Right ventricle myocardium inferior (tissue), 1 donor: ENCODE measurements around the gene TET3. TPM values are rescaled to one million over a fixed set of nuclear protein-coding genes. Genes with fewer than 3 reads are reported as not detected.

ENCODE experiments used
- ATAC-seq: fragments of 200-7000 bp; cut with Tn5 transposase; one replicate; pipeline ENCODE4 v1.9.1; 2020; ENCODE audit warnings: mild to moderate bottlenecking, moderate library complexity
- DNase-seq: peaks from one replicate; pipeline ENCODE4 v3.0.0; 2021; ENCODE audit errors: missing footprints
- intact Hi-C: fragments of 100-400 bp; cut with DNase I; formaldehyde crosslinking; loops from one replicate; pipeline ENCODE4 v1.11.0; 2022
- total RNA-seq: library from RNA; stranded (reverse); fragmentation: NEBNext Ultra II Directional; extraction: Animal tissue kit (Norgen Biotek cat#: 25700); gene quantifications from one replicate; pipeline ENCODE4 v1.2.1, GENCODE V29; 2021
- donor health status: DM: no; HTN: yes; CAD: no; lungs with severe emphysema.

Gene TET3
- total RNA-seq, 1 donor from 2014 or later = 2.6 TPM

DNA sequence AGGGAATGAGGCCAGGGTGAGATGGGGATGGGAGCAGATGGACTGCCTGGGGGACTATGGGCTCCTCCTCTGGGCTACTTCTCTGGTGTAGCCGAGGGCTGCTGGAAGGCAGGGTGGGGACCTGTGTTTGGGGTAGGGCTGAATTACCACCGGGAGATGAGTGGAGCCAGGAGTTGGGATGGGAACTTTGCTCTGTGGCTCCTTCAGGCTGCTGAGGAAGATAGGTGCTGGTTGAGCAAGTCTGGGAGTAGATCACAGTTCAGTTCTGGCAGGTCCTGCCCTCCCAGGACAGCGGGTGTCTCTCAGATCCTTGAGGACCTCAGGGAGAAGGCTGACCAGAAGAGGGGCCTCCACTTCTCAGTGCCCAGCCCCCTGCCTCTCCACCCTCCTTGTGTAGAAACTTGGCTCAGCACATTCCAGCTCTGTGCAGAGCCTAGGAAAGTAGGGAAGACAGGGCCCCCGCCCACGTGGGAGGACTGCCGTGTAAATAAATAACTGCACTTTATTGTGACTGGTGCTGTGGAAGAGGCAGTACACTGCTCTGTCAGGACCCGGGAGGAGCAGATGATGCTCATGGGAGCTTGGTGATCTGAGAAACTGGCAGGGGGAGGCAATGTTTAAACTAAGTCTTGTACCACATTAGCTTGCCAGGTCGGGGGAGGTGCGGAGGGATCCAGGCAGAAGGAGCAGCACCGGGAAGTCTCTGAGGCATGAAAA lies 15.3 kb downstream of the TET3 start:
- intact Hi-C loops = loop anchor here (5.0 kb wide), 1 partner anchor 73 kb away; the partner anchor contains the start of gene DGUOK
- ATAC-seq (no peak), DNase-seq (no peak)

- intact Hi-C loops = loop anchor here (5.0 kb wide), 1 partner anchor 73 kb away; the partner anchor contains the start of gene DGUOK
- DNase-seq = no peak
- no peak for ATAC-seq
Observed at GRCh38 chr2:74000666-74001065, 16.0 kb downstream of the TET3 start.

- ATAC-seq (no peak), DNase-seq (no peak)
- intact Hi-C loops = loop anchor here (5.0 kb wide), 1 partner anchor 74 kb away; the partner anchor contains the start of gene DGUOK
Observed at GRCh38 chr2:74001121-74001520, 16.4 kb downstream of the TET3 start.

DNA sequence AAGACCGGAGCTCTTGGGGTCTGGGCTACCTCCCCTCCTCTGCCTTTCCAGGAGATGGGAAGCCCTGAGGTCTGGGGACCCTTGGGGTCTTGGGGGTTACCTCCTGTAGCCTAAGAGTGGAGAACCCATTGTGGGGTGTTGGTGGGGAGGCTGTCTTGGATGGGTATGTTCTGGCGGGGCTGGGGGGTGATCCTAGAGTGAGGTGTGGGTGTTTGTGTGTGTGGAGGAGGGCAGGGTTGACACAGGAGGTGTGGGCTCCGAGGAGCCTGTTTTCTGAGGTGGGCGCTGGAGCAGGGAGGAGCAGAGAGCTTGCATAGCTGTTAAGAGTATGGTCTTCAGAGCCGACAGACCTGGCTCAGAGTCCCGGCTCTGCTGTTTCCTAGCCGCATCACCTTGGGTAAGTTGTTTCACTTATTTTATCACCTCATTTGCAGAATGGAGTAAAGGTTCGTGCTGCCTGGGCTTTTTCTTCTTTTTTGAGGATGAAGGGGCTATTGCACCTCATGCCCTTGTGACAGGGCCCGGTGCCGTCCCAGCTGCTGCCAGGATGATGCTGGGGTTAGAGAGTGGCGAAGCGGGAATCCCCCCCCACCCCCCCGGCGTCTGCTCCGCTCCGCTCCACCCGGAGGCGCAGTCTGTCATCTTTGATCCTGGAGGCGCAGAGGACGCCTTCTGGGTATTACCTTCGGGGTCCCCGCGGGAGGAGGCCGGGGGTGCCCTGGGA lies 17.2 kb downstream of the TET3 start:
- intact Hi-C loops = loop anchor here (2.0 to 5.0 kb wide), 2 partner anchors 31 to 75 kb away; partner anchors contain the start of gene DGUOK
- ATAC-seq (no peak), DNase-seq (no peak)

- ATAC-seq = peak; percentile 99
- intact Hi-C loops = loop anchor here (2.0 to 5.0 kb wide), 2 partner anchors 32 to 75 kb away; partner anchors contain the start of gene DGUOK
- DNase-seq = peak; percentile 93
Observed at GRCh38 chr2:74002505-74003421, 18.1 kb downstream of the TET3 start.

DNA sequence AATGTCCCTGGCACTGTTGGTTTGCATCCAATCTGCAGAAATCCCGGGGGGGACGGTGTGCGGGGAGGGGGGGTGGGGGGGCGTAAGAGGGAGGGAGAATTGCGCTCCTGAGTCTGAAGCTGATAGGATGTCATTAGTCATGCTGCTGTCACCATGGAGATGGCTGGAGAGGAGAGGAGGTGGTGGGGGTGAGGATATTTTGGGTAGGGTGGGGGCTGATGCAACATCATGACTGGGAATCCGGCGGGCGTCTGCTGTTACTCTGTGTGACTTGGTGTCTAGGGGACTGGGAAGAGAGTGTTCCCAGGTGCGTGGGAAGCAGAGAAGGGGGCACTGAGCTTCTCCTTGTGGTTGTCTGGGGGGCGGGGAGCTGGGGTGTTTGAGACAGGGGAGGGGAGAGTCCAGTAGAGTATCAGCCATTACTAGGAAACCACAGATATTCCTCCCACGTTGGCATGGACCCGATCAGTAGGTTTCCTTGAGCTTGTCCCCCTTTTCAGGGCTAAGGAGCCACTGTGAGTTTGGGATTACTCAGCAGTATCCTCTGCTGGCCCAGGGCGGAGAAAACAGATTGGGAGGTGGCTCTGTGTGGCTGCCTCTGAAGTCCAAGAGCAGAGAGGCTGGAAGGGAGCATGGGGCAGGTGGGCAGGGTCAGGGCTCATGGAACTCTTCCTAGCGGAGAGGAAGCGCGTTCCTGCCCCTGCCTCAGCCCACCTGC lies 18.9 kb downstream of the TET3 start:
- ATAC-seq = no peak
- no peak for DNase-seq
- intact Hi-C loops = loop anchor here (2.0 to 5.0 kb wide), 2 partner anchors 33 to 76 kb away; partner anchors contain the start of gene DGUOK

DNA sequence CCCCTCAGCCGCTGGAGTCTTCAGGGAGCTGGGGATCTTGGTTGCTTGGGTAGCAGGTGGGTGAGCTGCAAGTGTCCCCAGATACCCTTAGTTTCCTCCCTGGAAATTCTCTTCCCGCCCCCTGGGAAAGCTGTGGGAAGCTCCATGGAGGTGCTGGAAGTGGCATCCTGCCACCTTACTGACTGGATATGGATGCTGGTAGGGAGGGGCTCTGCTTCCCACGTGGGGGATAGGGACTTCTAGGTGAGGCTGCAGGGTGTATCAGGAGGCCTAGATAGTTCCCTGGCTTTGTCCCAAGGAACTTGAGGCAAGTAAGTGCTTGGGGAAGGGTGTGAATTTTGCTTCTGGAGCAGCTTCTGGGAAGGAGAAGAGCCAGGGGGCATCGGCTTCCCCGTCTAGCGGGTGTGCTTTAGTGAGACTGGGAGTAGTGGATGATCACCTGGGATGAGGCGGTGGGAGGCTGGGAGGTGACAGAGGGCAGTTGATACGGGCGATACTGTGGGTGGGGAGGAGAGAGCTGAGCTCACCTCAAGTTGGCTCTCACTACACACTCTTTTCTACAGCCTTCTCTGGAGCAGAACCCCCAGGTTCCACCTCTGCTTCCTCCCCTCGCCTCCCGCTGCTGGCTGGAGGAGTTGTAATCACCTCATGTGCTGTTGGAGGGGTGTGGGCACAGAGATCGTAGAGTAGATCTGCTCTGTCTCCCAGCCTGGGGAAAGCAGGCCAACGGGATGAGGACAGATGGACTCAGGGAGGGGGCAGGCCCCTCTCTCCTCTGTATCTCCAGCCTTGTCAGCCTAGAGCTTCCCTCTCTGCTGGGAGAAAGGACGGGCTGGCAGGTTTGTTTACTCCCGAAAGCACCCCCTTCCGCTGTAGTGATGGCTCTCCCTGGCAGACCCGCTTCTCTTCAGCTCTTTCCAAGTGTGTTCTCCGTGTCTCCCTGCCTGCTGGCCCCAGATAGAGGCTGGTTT lies 19.8 kb downstream of the TET3 start:
- ATAC-seq = no peak

GRCh38 chr2:74005786-74006185 lies 21.1 kb downstream of the TET3 start:
- DNase-seq (no peak), ATAC-seq (no peak)
- intact Hi-C loops = no loop called here

More for the DNA sequence above, 19.8 kb downstream of the TET3 start:
- DNase-seq = no peak
- intact Hi-C loops = loop anchor here (5.0 kb wide), 1 partner anchor 77 kb away; the partner anchor contains the start of gene DGUOK

DNA sequence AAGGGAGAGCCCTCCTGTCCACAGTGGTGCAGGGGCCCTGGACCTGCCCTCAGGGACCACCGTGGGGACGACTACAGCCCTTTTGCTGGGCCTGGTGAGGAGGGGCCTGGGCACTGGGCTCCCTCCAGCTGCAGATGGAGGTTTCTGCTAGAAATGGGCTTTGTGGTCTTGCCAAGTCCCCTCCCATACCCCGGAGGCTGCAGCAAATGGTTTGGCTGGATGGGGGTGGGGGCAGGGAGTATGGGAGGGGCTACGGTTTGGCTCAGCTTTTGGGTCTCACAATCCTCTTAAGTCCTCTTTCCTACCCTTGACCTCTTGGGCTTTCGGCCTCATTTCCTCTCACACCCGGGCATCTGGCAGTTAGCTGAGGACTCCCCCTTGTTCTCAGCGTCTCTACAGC lies 21.7 kb downstream of the TET3 start:
- ATAC-seq (no peak), DNase-seq (no peak)
- intact Hi-C loops = no loop called here

DNA sequence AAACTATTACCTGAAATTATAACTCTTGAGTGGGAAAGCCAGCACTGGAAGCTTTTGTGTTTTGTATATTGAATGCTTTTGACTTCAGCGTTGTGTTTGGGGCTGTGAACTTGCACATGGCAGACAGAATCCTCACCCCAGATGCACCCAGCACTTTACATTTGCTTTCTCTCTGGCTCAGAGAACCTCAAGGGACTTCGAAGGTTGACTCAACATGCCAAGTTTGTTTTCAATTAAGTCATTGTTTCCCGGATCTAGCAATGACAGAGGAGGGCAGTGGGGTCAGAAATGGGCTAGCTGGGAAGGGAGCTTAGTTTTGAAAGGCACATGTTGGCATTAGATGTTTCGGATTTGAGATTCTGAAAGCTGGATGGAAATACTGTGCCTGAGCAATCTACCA lies 22.4 kb downstream of the TET3 start:
- DNase-seq (no peak), ATAC-seq (no peak)
- intact Hi-C loops = no loop called here

DNA sequence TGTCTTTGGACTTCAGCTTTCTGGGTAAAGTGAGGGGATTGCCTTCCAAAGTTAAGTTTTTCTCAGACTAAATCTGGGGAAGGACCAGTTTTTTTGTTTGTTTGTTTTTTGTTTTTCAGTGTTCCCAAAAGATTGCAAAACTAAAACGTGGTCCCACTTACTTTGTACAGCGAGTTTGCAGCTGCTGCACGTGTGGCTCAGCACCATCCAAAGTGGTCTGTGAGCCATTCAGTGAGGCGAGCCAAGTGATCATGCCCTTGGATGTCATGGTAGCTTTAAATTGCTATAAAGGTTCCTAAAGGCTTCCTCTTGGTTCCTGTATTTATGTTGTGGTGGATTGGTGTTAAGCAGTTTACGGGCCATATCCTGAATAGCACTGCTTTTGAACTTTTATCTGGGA lies 23.0 kb downstream of the TET3 start:
- DNase-seq (no peak), ATAC-seq (no peak)
- intact Hi-C loops = no loop called here

- DNase-seq (no peak), ATAC-seq (no peak)
- intact Hi-C loops = no loop called here
Observed at GRCh38 chr2:74008761-74009395, 24.2 kb downstream of the TET3 start.

DNA sequence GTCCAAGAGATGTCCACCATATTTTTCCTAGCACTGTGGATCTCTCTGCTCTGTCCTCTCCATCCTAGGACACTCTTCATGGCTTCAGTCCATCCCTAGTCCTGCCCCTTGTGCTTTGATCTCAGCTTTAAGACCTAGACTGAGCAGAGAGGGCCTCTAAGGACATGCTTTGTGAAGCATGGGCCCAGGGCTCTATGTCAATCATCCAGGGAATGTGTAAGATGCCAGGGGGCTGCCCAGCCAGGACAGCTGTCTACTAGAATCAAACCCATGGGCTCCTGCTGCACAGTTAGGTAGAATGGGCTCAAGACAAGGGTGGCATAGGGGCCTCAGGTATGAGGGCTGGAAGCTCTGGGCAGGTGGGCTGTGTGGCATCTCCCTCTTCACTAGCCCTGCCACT lies 24.9 kb downstream of the TET3 start:
- no peak for ATAC-seq

DNA sequence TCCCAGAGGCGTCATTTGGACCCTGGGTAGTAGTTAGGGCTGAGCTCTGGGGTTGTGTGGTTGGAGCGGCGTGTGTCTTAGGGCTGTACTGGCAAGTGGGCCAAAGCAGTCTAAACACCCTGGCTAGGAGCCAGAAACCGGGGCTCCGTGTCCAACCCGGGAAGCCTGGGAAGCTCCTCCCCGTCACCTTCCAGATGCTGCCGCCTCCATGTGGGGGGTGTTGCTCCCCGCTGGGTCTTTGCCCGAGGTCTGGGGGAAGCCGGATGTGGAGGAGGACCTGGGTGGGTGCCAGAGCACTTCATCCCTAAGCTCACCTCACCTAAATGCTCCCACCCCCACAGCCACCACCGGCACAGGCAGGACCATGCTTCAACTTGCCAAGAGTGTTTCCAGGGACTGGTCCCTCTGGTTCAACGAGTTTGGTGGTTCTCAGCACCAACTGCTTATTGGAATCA lies 25.4 kb downstream of the TET3 start:
- ATAC-seq = peak; percentile 43
- intact Hi-C loops = no loop called here
- DNase-seq = no peak

More for the DNA sequence above, 24.9 kb downstream of the TET3 start:
- intact Hi-C loops = no loop called here
- DNase-seq = no peak

DNA sequence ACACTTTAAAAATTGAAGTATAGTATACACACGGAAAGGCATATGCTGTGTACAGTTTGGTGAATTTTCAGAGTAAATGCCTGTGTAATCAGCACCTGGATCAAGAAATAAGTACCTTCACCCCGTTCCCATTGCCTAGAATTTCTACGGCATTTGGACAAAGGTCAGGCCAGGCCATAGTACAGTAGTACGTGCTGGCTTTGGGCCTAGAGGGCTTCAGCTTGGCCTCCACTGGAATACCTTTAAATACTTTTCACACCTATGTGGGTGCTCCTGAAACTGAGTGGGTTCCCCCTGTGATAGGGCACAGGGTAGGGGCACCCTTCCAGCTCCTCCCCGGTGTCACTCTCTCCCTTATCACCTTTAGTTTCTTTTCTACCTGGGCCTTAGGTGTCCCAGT lies 26.5 kb downstream of the TET3 start:
- intact Hi-C loops = no loop called here
- ATAC-seq = no peak
- DNase-seq = no peak

- DNase-seq (no peak), ATAC-seq (no peak)
- intact Hi-C loops = no loop called here
Observed at GRCh38 chr2:74014813-74015212, 30.1 kb downstream of the TET3 start.

- ATAC-seq (no peak), DNase-seq (no peak)
- intact Hi-C loops = no loop called here
Observed at GRCh38 chr2:74017223-74017622, 32.5 kb downstream of the TET3 start.
